ENCODE measurements around the gene RAD9B.
"Not testable (repeated sequence)": the region's sequence is repeated elsewhere in the genome, so short reads cannot be mapped to it uniquely, and the experiment has no call there.

RAD9B gene

GRCh38 chr12:110501752-110502738 lies at the start of gene RAD9B, which contains the start of gene VPS29:
RAD9B (plus strand) TSS chr12:110502331; CDS start chr12:110502338, 7 bp downstream.
VPS29 (minus strand) TSS chr12:110502111; CDS start chr12:110502051, 60 bp downstream.
- peak within 1 kb of the TSS; percentile 42 for H3K27ac ChIP-seq
- TF ChIP-seq EZH2 (IDR thresholded peaks at IDR 0.05), result no peak
- TF ChIP-seq POLR2AphosphoS5 (IDR thresholded peaks at IDR 0.05; ENCODE audit: borderline replicate concordance, low read depth, low read length), result peak; percentile 90

GRCh38 chr12:110453569-110454296 lies 48.4 kb upstream of the RAD9B start:
- TF ChIP-seq POLR2AphosphoS5 (IDR thresholded peaks at IDR 0.05; ENCODE audit: borderline replicate concordance, low read depth, low read length), result no peak
- TF ChIP-seq FOXP2 (optimal IDR thresholded peaks at IDR 0.05; ENCODE audit: control extremely low read depth, extremely low read length, insufficient read depth), result no peak
- TF ChIP-seq EZH2 (IDR thresholded peaks at IDR 0.05), result no peak
- no peaks in the 10 kb centered on the region for H3K9me3 ChIP-seq (ENCODE audit: low read depth, low read length)
- H3K9ac ChIP-seq (ENCODE audit: insufficient read length), result peak overlapping the region; percentile 15
- H3K4me3 ChIP-seq, result no peak overlapping the region
- DNase-seq (ENCODE audit: low read depth, low spot score), result no peak
- peaks cover 23% of the 10 kb centered on the region; the same call in 1 of the 2 replicates for H3K36me3 ChIP-seq (ENCODE audit: insufficient read depth, low read length)
- peak overlapping the region; percentile 40; the same call in 1 of the 2 replicates for H3K27ac ChIP-seq

More at GRCh38 chr12:110501752-110502738, at the start of gene RAD9B, which contains the start of gene VPS29:
- Histone ChIP-seq H3K9ac (ENCODE audit: insufficient read length) (peak within 1 kb of the TSS; percentile 97), H3K4me3 (peak within 1 kb of the TSS; percentile 99), H3K9me3 (ENCODE audit: low read depth, low read length) (peaks cover 4% of the 10 kb centered on the region; the same call in 1 of the 2 replicates), H3K36me3 (ENCODE audit: insufficient read depth, low read length) (peaks cover 8% of the 10 kb centered on the region; the same call in 1 of the 2 replicates)
- peak; percentile 79 for DNase-seq (ENCODE audit: low read depth, low spot score)

- H3K9me3 ChIP-seq (ENCODE audit: low read depth, low read length), result no peaks in the 10 kb centered on the region
- no peak overlapping the region for H3K9ac ChIP-seq (ENCODE audit: insufficient read length)
- H3K4me3 ChIP-seq, result no peak overlapping the region
- no peak for TF ChIP-seq POLR2AphosphoS5 (IDR thresholded peaks at IDR 0.05; ENCODE audit: borderline replicate concordance, low read depth, low read length)
- TF ChIP-seq EZH2 (IDR thresholded peaks at IDR 0.05), result no peak
- no peak for TF ChIP-seq FOXP2 (optimal IDR thresholded peaks at IDR 0.05; ENCODE audit: control extremely low read depth, extremely low read length, insufficient read depth)
- no peak overlapping the region for H3K27ac ChIP-seq
- no peak for DNase-seq (ENCODE audit: low read depth, low spot score)
- peaks cover 40% of the 10 kb centered on the region; the same call in 1 of the 2 replicates for H3K36me3 ChIP-seq (ENCODE audit: insufficient read depth, low read length)
These were observed 43.4 kb upstream of the RAD9B start for GRCh38 chr12:110458756-110459155.

- H3K4me3 ChIP-seq; H3K9me3 ChIP-seq (ENCODE audit: low read depth, low read length); DNase-seq (ENCODE audit: low read depth, low spot score); H3K27ac ChIP-seq; H3K9ac ChIP-seq (ENCODE audit: insufficient read length): not testable (repeated sequence)
- H3K36me3 ChIP-seq (ENCODE audit: insufficient read depth, low read length), result peaks cover 42% of the 10 kb centered on the region
These were observed 40.9 kb upstream of the RAD9B start for GRCh38 chr12:110461189-110461588.

- DNase-seq (ENCODE audit: low read depth, low spot score), result no peak
- Histone ChIP-seq H3K9me3 (ENCODE audit: low read depth, low read length) (no peaks in the 10 kb centered on the region), H3K36me3 (ENCODE audit: insufficient read depth, low read length) (peaks cover 28% of the 10 kb centered on the region), H3K9ac (ENCODE audit: insufficient read length) (no peak overlapping the region), H3K4me3 (no peak overlapping the region), H3K27ac (no peak overlapping the region)
- TF ChIP-seq EZH2 (IDR thresholded peaks at IDR 0.05) (no peak), FOXP2 (optimal IDR thresholded peaks at IDR 0.05; ENCODE audit: control extremely low read depth, extremely low read length, insufficient read depth) (no peak), POLR2AphosphoS5 (IDR thresholded peaks at IDR 0.05; ENCODE audit: borderline replicate concordance, low read depth, low read length) (no peak)
These were observed 37.1 kb upstream of the RAD9B start for GRCh38 chr12:110465024-110465423.

- not testable (repeated sequence) for H3K9ac ChIP-seq (ENCODE audit: insufficient read length); DNase-seq (ENCODE audit: low read depth, low spot score); H3K4me3 ChIP-seq; H3K27ac ChIP-seq; H3K9me3 ChIP-seq (ENCODE audit: low read depth, low read length)
- H3K36me3 ChIP-seq (ENCODE audit: insufficient read depth, low read length), result peaks cover 25% of the 10 kb centered on the region
These were observed 36.4 kb upstream of the RAD9B start for GRCh38 chr12:110465765-110466164.

GRCh38 chr12:110466791-110467190 lies 35.3 kb upstream of the RAD9B start:
- Histone ChIP-seq H3K9ac (ENCODE audit: insufficient read length) (peak overlapping the region; percentile 97), H3K27ac (no peak overlapping the region), H3K36me3 (ENCODE audit: insufficient read depth, low read length) (peaks cover 24% of the 10 kb centered on the region), H3K9me3 (ENCODE audit: low read depth, low read length) (no peaks in the 10 kb centered on the region), H3K4me3 (peak overlapping the region; percentile 86)
- TF ChIP-seq EZH2 (IDR thresholded peaks at IDR 0.05) (no peak), POLR2AphosphoS5 (IDR thresholded peaks at IDR 0.05; ENCODE audit: borderline replicate concordance, low read depth, low read length) (no peak), FOXP2 (optimal IDR thresholded peaks at IDR 0.05; ENCODE audit: control extremely low read depth, extremely low read length, insufficient read depth) (no peak)
- DNase-seq (ENCODE audit: low read depth, low spot score), result no peak

- Histone ChIP-seq H3K36me3 (ENCODE audit: insufficient read depth, low read length) (peaks cover 19% of the 10 kb centered on the region), H3K27ac (peak overlapping the region; percentile 23), H3K9me3 (ENCODE audit: low read depth, low read length) (no peaks in the 10 kb centered on the region), H3K4me3 (peak overlapping the region; percentile 86), H3K9ac (ENCODE audit: insufficient read length) (peak overlapping the region; percentile 97)
- TF ChIP-seq FOXP2 (optimal IDR thresholded peaks at IDR 0.05; ENCODE audit: control extremely low read depth, extremely low read length, insufficient read depth), result no peak
- no peak for TF ChIP-seq EZH2 (IDR thresholded peaks at IDR 0.05)
- TF ChIP-seq POLR2AphosphoS5 (IDR thresholded peaks at IDR 0.05; ENCODE audit: borderline replicate concordance, low read depth, low read length), result no peak
- no peak for DNase-seq (ENCODE audit: low read depth, low spot score)
These were observed 34.3 kb upstream of the RAD9B start for GRCh38 chr12:110467847-110468213.

All from SK-N-MC (cell line).